ENCODE results near the gene TMC3.

Gene TMC3

DNA sequence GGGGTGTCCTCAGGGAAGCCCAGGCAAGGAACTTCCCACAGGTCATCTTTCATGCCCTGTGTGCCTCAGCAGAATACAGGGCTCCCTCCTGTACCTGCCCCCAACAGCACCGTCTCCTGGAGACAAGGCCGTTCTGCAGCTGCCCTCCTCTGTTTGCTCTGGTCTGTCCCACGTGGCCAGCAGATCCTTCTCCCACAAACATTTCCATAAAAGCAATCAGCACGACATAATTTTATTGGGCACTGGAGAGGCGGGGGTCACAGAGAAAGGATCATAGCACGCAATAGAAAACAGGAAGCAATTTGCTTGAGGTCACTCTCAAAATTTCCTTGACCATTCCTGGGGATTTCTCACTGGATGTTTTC, 79.5 kb downstream of the TMC3 start:
- no peak overlapping the region for H3K27ac ChIP-seq (ENCODE audit: low read length)

DNA sequence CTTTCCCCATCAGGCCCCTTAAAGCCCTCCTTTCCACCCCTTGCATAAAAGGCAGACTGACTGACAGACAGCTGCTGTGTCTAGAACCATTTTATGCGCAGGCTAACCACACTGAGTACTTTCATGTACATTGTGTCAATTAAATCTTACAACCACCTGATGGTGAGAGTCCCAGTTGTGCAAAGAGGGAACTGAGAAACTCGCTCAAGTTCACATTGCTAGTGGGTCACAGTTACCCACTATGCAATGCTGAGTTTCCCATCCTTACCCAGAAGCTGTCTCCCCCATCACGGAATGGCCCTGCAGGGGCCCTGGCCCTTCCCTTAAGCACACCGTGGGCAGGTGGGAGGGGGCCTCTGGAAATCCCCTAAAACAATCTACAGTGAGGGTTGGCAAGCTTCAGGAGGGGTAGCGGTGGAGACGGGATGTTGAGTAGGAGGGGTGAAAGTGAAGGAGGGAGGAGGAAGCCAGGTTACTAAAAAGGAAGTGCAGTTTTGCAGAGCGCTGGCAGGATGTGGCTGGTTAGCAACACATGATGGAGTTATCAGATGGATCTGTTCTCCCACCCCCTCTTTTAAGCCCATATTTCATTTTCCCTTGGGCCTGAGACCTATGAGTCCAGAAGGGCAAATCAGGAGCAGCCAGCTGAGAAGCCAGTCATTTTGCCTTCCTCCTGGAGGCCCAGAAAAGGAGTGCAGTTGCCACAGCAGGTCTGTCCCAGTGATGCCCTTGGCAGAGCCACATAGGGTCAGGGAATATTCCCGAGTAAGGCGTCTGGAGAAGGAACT, 80.1 kb downstream of the TMC3 start:
- H3K9ac ChIP-seq (ENCODE audit: low read length) = no peak overlapping the region
- H3K4me3 ChIP-seq (ENCODE audit: low read length) = no peak overlapping the region
- H3K36me3 ChIP-seq (ENCODE audit: control insufficient read depth, low read depth, low read length) = no peaks in the 10 kb centered on the region
- H3K27me3 ChIP-seq (ENCODE audit: control insufficient read depth, insufficient read depth, low read length) = no peaks in the 10 kb centered on the region
- peaks cover 10% of the 10 kb centered on the region for H3K4me1 ChIP-seq (ENCODE audit: control insufficient read depth, low read depth, low read length)
- H3K9me3 ChIP-seq (ENCODE audit: control insufficient read depth, low read depth, low read length) = no peaks in the 10 kb centered on the region
- H3K27ac ChIP-seq (ENCODE audit: low read length) = no peak overlapping the region

More for the DNA sequence above, 79.5 kb downstream of the TMC3 start:
- Histone ChIP-seq H3K4me3 (ENCODE audit: low read length) (no peak overlapping the region), H3K27me3 (ENCODE audit: control insufficient read depth, insufficient read depth, low read length) (no peaks in the 10 kb centered on the region), H3K9me3 (ENCODE audit: control insufficient read depth, low read depth, low read length) (no peaks in the 10 kb centered on the region), H3K36me3 (ENCODE audit: control insufficient read depth, low read depth, low read length) (no peaks in the 10 kb centered on the region), H3K4me1 (ENCODE audit: control insufficient read depth, low read depth, low read length) (peaks cover 10% of the 10 kb centered on the region), H3K9ac (ENCODE audit: low read length) (no peak overlapping the region)

DNA sequence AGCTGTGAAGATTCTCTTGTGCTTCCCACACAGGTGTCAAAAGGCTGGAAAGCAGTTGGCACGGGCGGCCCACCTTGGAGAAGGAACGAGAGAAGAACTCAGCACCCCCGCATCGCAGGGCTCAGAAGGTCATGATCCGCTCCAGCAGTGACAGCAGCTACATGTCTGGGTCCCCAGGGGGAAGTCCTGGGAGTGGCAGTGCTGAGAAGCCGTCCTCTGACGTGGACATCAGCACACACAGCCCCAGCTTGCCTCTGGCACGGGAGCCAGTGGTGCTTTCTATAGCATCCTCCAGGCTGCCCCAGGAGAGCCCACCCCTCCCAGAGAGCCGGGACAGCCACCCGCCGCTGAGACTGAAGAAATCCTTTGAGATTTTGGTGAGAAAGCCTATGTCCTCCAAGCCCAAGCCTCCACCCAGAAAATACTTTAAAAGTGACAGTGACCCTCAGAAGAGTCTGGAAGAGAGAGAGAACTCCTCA, 81.5 kb downstream of the TMC3 start:
- Histone ChIP-seq H3K9ac (ENCODE audit: low read length) (no peak overlapping the region), H3K9me3 (ENCODE audit: control insufficient read depth, low read depth, low read length) (no peaks in the 10 kb centered on the region), H3K4me1 (ENCODE audit: control insufficient read depth, low read depth, low read length) (peaks cover 10% of the 10 kb centered on the region), H3K4me3 (ENCODE audit: low read length) (no peak overlapping the region), H3K27ac (ENCODE audit: low read length) (no peak overlapping the region), H3K36me3 (ENCODE audit: control insufficient read depth, low read depth, low read length) (no peaks in the 10 kb centered on the region), H3K27me3 (ENCODE audit: control insufficient read depth, insufficient read depth, low read length) (no peaks in the 10 kb centered on the region)

DNA sequence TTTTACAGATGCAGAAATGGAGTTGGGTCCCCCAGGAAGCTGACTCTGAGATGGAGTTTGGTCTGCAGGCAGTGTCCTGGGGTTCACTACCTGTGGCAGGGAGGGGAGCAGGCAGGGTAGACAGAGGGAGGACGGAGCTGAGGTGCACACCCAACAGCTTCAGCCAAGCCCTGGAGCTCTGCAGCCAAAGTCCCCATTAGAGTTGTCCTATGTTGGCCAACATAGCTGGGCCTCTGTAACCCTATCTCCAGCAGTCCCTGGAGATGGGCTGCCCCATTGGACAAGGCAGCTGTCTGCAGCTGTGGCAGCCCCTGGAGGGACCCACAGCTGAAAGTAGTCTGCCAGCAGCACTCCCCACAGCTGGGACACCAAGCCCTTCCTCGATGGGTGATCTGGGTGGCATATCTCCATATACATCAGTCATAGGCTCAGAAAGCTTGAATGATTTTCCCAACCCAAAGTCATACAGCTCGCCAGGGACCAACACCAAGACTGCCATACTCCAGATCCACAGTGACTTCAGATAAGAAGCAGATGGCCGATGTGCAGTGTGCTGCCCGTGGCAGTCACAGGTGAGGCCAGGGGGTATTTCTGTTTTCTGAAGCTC, 82.0 kb downstream of the TMC3 start:
- Histone ChIP-seq H3K27me3 (ENCODE audit: control insufficient read depth, insufficient read depth, low read length) (no peaks in the 10 kb centered on the region), H3K36me3 (ENCODE audit: control insufficient read depth, low read depth, low read length) (no peaks in the 10 kb centered on the region), H3K4me3 (ENCODE audit: low read length) (no peak overlapping the region), H3K9me3 (ENCODE audit: control insufficient read depth, low read depth, low read length) (no peaks in the 10 kb centered on the region), H3K4me1 (ENCODE audit: control insufficient read depth, low read depth, low read length) (peaks cover 10% of the 10 kb centered on the region), H3K27ac (ENCODE audit: low read length) (no peak overlapping the region), H3K9ac (ENCODE audit: low read length) (no peak overlapping the region)

DNA sequence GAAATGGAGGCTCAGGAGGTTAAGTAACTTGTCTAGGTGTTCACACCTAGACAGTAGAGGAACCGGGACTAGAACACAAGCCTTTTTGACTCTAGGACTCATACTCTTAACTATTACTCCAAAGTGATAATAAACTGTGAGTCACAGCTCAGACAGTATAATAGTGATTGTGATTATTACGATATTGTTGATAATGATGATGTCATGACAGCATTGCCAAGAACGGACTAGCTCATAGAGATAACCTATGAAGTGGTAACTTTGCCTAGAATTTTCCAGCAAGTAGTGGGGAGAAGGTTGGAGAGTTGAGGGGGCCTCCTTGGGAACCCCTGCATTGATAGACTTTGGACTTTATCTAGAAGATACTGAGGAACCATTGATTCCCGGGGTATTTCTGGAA, 84.1 kb downstream of the TMC3 start:
- no peaks in the 10 kb centered on the region for H3K27me3 ChIP-seq (ENCODE audit: control insufficient read depth, insufficient read depth, low read length)
- H3K4me3 ChIP-seq (ENCODE audit: low read length) = no peak overlapping the region
- no peak overlapping the region for H3K27ac ChIP-seq (ENCODE audit: low read length)
- no peaks in the 10 kb centered on the region for H3K9me3 ChIP-seq (ENCODE audit: control insufficient read depth, low read depth, low read length)
- H3K4me1 ChIP-seq (ENCODE audit: control insufficient read depth, low read depth, low read length) = peaks cover 10% of the 10 kb centered on the region
- no peaks in the 10 kb centered on the region for H3K36me3 ChIP-seq (ENCODE audit: control insufficient read depth, low read depth, low read length)
- H3K9ac ChIP-seq (ENCODE audit: low read length) = no peak overlapping the region

DNA sequence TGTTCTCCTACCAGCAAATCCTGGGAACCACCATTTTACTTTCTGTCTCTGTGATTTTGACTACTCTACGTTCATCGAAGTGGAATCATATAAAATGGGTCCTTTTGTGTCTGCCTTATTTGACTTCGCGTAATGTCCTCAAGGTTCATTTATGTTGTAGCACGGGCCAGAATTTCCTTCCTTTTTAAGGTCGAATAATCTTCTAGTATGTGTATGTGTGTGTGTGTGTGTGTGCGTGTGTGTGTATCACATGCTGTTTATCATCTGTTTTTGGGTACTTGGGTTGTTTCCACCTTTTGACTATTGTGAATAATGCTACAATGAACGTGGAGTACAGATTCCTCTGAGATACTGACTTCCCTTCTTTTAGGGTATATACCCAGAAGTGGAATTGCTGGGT, 85.4 kb downstream of the TMC3 start:
- Histone ChIP-seq H3K9ac (ENCODE audit: low read length) (no peak overlapping the region), H3K9me3 (ENCODE audit: control insufficient read depth, low read depth, low read length) (no peaks in the 10 kb centered on the region), H3K36me3 (ENCODE audit: control insufficient read depth, low read depth, low read length) (no peaks in the 10 kb centered on the region), H3K27me3 (ENCODE audit: control insufficient read depth, insufficient read depth, low read length) (no peaks in the 10 kb centered on the region), H3K27ac (ENCODE audit: low read length) (no peak overlapping the region), H3K4me3 (ENCODE audit: low read length) (no peak overlapping the region), H3K4me1 (ENCODE audit: control insufficient read depth, low read depth, low read length) (peaks cover under 1% of the 10 kb centered on the region)

DNA sequence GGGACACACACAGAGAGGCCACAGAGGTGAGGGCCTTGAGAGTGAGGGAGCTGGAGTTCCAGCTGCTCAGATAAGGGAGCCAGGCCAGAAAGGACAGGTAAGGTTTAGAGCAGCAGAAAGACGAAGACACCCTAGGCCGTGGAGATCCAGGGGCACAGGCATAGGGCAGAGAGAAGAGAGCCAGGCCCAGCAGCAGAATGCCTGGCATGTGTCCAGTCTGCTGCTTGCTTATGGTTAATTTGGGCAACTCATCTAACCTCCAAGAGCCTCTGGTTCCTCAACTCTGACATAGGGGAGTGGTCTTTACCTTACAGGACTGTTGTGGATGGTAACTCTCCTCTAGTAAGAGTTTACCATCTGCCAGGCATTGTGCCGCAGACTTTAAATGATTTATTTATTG, 86.0 kb downstream of the TMC3 start:
- Histone ChIP-seq H3K9ac (ENCODE audit: low read length) (no peak overlapping the region), H3K4me1 (ENCODE audit: control insufficient read depth, low read depth, low read length) (no peaks in the 10 kb centered on the region), H3K27me3 (ENCODE audit: control insufficient read depth, insufficient read depth, low read length) (no peaks in the 10 kb centered on the region), H3K4me3 (ENCODE audit: low read length) (no peak overlapping the region), H3K27ac (ENCODE audit: low read length) (no peak overlapping the region), H3K36me3 (ENCODE audit: control insufficient read depth, low read depth, low read length) (no peaks in the 10 kb centered on the region), H3K9me3 (ENCODE audit: control insufficient read depth, low read depth, low read length) (no peaks in the 10 kb centered on the region)

DNA sequence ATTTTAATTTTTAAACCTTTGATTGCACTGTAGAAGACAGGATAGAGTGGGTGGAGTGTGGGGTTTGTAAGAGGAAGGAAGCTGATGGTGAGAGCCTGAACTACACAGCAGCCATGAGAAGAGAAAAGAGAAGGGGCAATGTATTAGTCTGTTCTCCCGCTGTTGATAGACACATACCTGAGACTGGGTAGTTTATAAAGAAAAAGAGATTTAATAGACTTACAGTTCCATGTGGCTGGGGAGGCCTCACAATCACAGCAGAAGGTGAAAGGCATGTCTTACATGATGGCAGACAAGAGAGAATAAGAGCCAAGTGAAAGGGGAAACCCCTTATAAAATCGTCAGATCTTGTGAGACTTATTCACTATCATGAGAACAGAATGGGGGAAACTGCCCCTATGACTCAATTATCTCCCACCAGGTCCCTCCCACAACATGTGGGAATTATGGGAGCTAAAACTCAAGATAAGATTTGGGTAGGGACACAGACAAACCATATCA, 87.3 kb downstream of the TMC3 start:
- H3K9me3 ChIP-seq (ENCODE audit: control insufficient read depth, low read depth, low read length) = no peaks in the 10 kb centered on the region
- no peak overlapping the region for H3K27ac ChIP-seq (ENCODE audit: low read length)

DNA sequence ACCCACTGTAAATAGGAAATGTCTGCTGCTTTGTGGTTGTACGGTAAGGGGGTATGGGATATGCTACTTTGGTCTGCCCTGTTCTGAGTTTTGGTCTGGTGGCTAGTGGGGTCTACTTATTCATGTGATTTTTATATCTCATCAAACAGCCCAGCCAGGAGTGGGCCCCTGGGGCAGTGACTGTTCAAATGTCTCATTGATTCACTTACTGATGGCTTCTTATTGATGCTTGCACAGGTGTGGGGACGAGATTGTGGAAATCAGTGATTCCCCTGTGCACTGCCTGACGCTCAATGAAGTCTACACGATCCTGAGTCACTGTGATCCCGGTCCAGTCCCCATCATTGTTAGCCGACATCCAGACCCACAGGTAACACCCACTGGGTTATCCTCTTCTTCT, 88.6 kb downstream of the TMC3 start:
- H3K27ac ChIP-seq (ENCODE audit: low read length) = no peak overlapping the region
- no peaks in the 10 kb centered on the region for H3K27me3 ChIP-seq (ENCODE audit: control insufficient read depth, insufficient read depth, low read length)
- no peaks in the 10 kb centered on the region for H3K4me1 ChIP-seq (ENCODE audit: control insufficient read depth, low read depth, low read length)
- H3K4me3 ChIP-seq (ENCODE audit: low read length) = no peak overlapping the region
- no peaks in the 10 kb centered on the region for H3K36me3 ChIP-seq (ENCODE audit: control insufficient read depth, low read depth, low read length)
- H3K9me3 ChIP-seq (ENCODE audit: control insufficient read depth, low read depth, low read length) = no peaks in the 10 kb centered on the region
- H3K9ac ChIP-seq (ENCODE audit: low read length) = no peak overlapping the region

More for the DNA sequence above, 87.3 kb downstream of the TMC3 start:
- no peak overlapping the region for H3K4me3 ChIP-seq (ENCODE audit: low read length)
- H3K36me3 ChIP-seq (ENCODE audit: control insufficient read depth, low read depth, low read length) = no peaks in the 10 kb centered on the region
- no peaks in the 10 kb centered on the region for H3K4me1 ChIP-seq (ENCODE audit: control insufficient read depth, low read depth, low read length)
- H3K9ac ChIP-seq (ENCODE audit: low read length) = no peak overlapping the region
- H3K27me3 ChIP-seq (ENCODE audit: control insufficient read depth, insufficient read depth, low read length) = no peaks in the 10 kb centered on the region

DNA sequence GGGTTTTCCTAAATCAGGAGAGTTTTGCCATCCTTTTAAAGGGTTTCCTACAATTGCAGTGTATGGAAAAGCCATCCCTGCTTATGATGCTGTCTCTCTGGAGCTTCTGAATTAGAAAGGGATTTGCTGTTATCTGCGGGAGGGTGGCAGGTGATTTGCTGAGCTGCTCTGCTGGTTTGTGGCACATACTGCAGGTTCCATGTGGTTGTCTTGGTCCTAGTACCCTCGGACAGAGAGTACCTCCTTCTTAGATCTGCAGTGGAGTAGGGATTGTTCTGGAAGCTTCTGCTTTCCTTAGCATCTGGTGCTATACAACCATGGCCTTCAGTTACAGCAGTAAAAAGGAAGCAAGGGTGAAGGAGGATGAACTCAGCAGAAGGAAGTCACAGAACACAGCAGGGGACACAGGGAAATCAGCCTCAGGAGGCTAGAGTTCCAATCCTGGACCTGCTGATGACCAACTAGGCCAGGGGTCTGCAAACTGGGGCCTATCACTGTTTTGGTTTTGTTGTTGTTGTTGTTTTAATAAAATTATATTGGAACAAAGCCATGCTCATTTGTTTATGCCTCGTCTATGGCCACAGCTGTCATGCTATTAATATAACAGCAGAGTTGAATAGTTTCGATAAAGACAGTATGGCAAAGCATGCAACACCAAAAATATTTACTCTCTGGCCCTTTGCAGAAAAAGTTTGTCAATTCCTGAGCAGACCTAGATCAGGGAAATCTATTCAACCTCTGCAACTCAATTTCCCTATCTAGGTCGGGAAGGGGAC, 89.6 kb downstream of the TMC3 start:
- no peaks in the 10 kb centered on the region for H3K36me3 ChIP-seq (ENCODE audit: control insufficient read depth, low read depth, low read length)
- H3K4me3 ChIP-seq (ENCODE audit: low read length) = no peak overlapping the region
- no peaks in the 10 kb centered on the region for H3K27me3 ChIP-seq (ENCODE audit: control insufficient read depth, insufficient read depth, low read length)
- no peaks in the 10 kb centered on the region for H3K4me1 ChIP-seq (ENCODE audit: control insufficient read depth, low read depth, low read length)
- H3K9me3 ChIP-seq (ENCODE audit: control insufficient read depth, low read depth, low read length) = no peaks in the 10 kb centered on the region
- no peak overlapping the region for H3K27ac ChIP-seq (ENCODE audit: low read length)
- no peak overlapping the region for H3K9ac ChIP-seq (ENCODE audit: low read length)

DNA sequence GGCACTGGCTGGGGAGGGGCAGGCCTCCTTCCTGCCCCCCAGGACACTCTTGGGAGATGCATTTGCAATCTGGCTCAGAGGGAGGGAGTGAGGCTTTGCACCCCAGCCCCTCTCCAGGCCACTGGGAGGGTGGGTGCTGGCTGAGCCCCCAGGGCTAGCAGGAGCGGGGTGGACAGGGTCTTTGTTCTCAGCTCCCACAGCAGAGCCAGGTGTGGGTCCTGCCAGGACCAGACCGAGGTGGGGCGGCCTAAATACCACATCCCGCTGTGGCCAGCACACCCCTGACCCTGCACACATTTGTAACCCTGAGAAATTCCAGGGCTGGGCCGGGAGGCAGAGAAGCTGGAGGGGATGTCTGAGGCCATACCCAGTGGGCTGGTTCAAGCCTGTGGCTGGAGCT, 91.1 kb downstream of the TMC3 start:
- H3K4me3 ChIP-seq (ENCODE audit: low read length) = no peak overlapping the region
- no peak overlapping the region for H3K9ac ChIP-seq (ENCODE audit: low read length)
- H3K27me3 ChIP-seq (ENCODE audit: control insufficient read depth, insufficient read depth, low read length) = no peaks in the 10 kb centered on the region
- H3K36me3 ChIP-seq (ENCODE audit: control insufficient read depth, low read depth, low read length) = no peaks in the 10 kb centered on the region
- no peaks in the 10 kb centered on the region for H3K9me3 ChIP-seq (ENCODE audit: control insufficient read depth, low read depth, low read length)
- H3K4me1 ChIP-seq (ENCODE audit: control insufficient read depth, low read depth, low read length) = no peaks in the 10 kb centered on the region
- H3K27ac ChIP-seq (ENCODE audit: low read length) = no peak overlapping the region
